HG02973 (cell line): ENCODE measurements around the gene SLAMF9.

Experiments
- ATAC-seq: cut with Tn5 transposase; IDR thresholded peaks from one replicate; pipeline ENCODE4 v1.9.1; 2021; ENCODE audit warnings: moderate library complexity; ENCODE audit not compliant: unreplicated experiment

SLAMF9 gene

GRCh38 chr1:159934136-159935039, 19.6 kb downstream of the SLAMF9 start:
- no peak for ATAC-seq

GRCh38 chr1:159933347-159933746, 20.7 kb downstream of the SLAMF9 start:
- ATAC-seq = no peak

GRCh38 chr1:159932296-159933285, 21.4 kb downstream of the SLAMF9 start:
- no peak for ATAC-seq

- no peak for ATAC-seq
Measured at GRCh38 chr1:159931795-159932173, 22.3 kb downstream of the SLAMF9 start.

GRCh38 chr1:159931101-159931794, 22.8 kb downstream of the SLAMF9 start:
- no peak for ATAC-seq

- ATAC-seq = no peak
Measured at GRCh38 chr1:159930634-159931033, 23.4 kb downstream of the SLAMF9 start.

- ATAC-seq = no peak
Measured at GRCh38 chr1:159930216-159930615, 23.8 kb downstream of the SLAMF9 start.

- ATAC-seq = no peak
Measured at GRCh38 chr1:159929155-159930051, 24.6 kb downstream of the SLAMF9 start.

- ATAC-seq = no peak
Measured at GRCh38 chr1:159928491-159929050, 25.5 kb downstream of the SLAMF9 start.

- ATAC-seq = no peak
Measured at GRCh38 chr1:159927849-159928431, 26.1 kb downstream of the SLAMF9 start.

- ATAC-seq = no peak
Measured at GRCh38 chr1:159927211-159927848, 26.7 kb downstream of the SLAMF9 start.

GRCh38 chr1:159925719-159926078, 28.3 kb downstream of the SLAMF9 start:
- ATAC-seq = no peak

- ATAC-seq = peak; percentile 44
Measured at GRCh38 chr1:159924791-159925718, 29.0 kb downstream of the SLAMF9 start, which contains the start of gene TAGLN2. TSS of gene TAGLN2 (minus strand) at chr1:159925507. CDS start at chr1:159920509, 4,998 bp downstream.

GRCh38 chr1:159924025-159924790, 29.8 kb downstream of the SLAMF9 start:
- no peak for ATAC-seq

- ATAC-seq = peak; percentile 35
Measured at GRCh38 chr1:159923203-159924024, 30.6 kb downstream of the SLAMF9 start.
